ENCODE data around the gene POLR3F. TPM values are rescaled to one million over a fixed set of nuclear protein-coding genes. Genes with fewer than 3 reads are reported as not detected.

Gene POLR3F
- total and polyA plus RNA-seq, 8 donors = 8.0 to 21.7 (median 18.0) TPM

GRCh38 chr20:18527339-18527738 lies 60.1 kb downstream of the POLR3F start:
- no peak overlapping the region for H3K27ac ChIP-seq
- no peak for ATAC-seq
- TF ChIP-seq, protein P1, sequence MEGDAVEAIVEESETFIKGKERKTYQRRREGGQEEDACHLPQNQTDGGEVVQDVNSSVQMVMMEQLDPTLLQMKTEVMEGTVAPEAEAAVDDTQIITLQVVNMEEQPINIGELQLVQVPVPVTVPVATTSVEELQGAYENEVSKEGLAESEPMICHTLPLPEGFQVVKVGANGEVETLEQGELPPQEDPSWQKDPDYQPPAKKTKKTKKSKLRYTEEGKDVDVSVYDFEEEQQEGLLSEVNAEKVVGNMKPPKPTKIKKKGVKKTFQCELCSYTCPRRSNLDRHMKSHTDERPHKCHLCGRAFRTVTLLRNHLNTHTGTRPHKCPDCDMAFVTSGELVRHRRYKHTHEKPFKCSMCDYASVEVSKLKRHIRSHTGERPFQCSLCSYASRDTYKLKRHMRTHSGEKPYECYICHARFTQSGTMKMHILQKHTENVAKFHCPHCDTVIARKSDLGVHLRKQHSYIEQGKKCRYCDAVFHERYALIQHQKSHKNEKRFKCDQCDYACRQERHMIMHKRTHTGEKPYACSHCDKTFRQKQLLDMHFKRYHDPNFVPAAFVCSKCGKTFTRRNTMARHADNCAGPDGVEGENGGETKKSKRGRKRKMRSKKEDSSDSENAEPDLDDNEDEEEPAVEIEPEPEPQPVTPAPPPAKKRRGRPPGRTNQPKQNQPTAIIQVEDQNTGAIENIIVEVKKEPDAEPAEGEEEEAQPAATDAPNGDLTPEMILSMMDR (IDR thresholded peaks at IDR 0.05) = no peak
- no peaks in the 10 kb centered on the region for H3K9me3 ChIP-seq
- H3K4me1 ChIP-seq = no peaks in the 10 kb centered on the region
- no peaks in the 10 kb centered on the region for H3K27me3 ChIP-seq
- DNase-seq = no peak
- H3K36me3 ChIP-seq = peaks cover 4 to 96% of the 10 kb centered on the region in 2 donors
- intact Hi-C loops (cut with DNase I) = no loop called here
- no peak overlapping the region for H3K4me3 ChIP-seq

GRCh38 chr20:18527836-18528235 lies 60.6 kb downstream of the POLR3F start:
- Histone ChIP-seq H3K27ac (no peak overlapping the region), H3K27me3 (no peaks in the 10 kb centered on the region), H3K4me1 (no peaks in the 10 kb centered on the region), H3K9me3 (no peaks in the 10 kb centered on the region), H3K36me3 (peaks cover 4 to 96% of the 10 kb centered on the region in 2 donors), H3K4me3 (no peak overlapping the region)
- ATAC-seq = no peak
- TF ChIP-seq, protein P1 (IDR thresholded peaks at IDR 0.05) = no peak
- intact Hi-C loops (cut with DNase I) = no loop called here
- no peak for DNase-seq

GRCh38 chr20:18529041-18529440 lies 61.9 kb downstream of the POLR3F start:
- TF ChIP-seq, protein P1 (IDR thresholded peaks at IDR 0.05) = no peak
- ATAC-seq = no peak
- Histone ChIP-seq H3K36me3 (peaks cover 4 to 100% of the 10 kb centered on the region in 2 donors), H3K27ac (no peak overlapping the region), H3K4me3 (no peak overlapping the region), H3K9me3 (no peaks in the 10 kb centered on the region), H3K27me3 (no peaks in the 10 kb centered on the region), H3K4me1 (no peaks in the 10 kb centered on the region)
- intact Hi-C loops (cut with DNase I) = no loop called here
- DNase-seq = no peak

GRCh38 chr20:18532626-18533025 lies 65.4 kb downstream of the POLR3F start:
- H3K9me3 ChIP-seq = no peaks in the 10 kb centered on the region
- H3K27ac ChIP-seq = no peak overlapping the region
- no peaks in the 10 kb centered on the region for H3K27me3 ChIP-seq
- ATAC-seq (no peak), DNase-seq (no peak)
- peaks cover 4 to 98% of the 10 kb centered on the region in 2 donors for H3K36me3 ChIP-seq
- H3K4me1 ChIP-seq = no peaks in the 10 kb centered on the region
- intact Hi-C loops (cut with DNase I) = no loop called here
- no peak overlapping the region for H3K4me3 ChIP-seq
- TF ChIP-seq, protein P1 (IDR thresholded peaks at IDR 0.05) = no peak

- TF ChIP-seq, protein P1 (IDR thresholded peaks at IDR 0.05) = no peak
- intact Hi-C loops (cut with DNase I) = no loop called here
- H3K4me3 ChIP-seq = no peak overlapping the region
- H3K4me1 ChIP-seq = no peaks in the 10 kb centered on the region
- H3K27me3 ChIP-seq = no peaks in the 10 kb centered on the region
- no peak overlapping the region for H3K27ac ChIP-seq
- no peak for ATAC-seq
- no peaks in the 10 kb centered on the region for H3K9me3 ChIP-seq
- no peak for DNase-seq
- peaks cover 4 to 98% of the 10 kb centered on the region in 2 donors for H3K36me3 ChIP-seq
These were observed 66.3 kb downstream of the POLR3F start for GRCh38 chr20:18533491-18533890.
